Tongue (tissue), 2 donors: Measurements from ENCODE around the gene LAIR1. TPM values are rescaled to one million over a fixed set of nuclear protein-coding genes. Genes with fewer than 3 reads are reported as not detected.

Experiments
- DNase-seq: peaks from one replicate; pipeline ENCODE4 v3.0.0-alpha.2; 2015
- total RNA-seq: library from RNA; depleted of rRNA; stranded (reverse); fragments of >200 nt; gene quantifications from one replicate; pipeline ENCODE4 v1.2.3, GENCODE V29; 2014

Gene LAIR1
- total RNA-seq, 1 donor from 2014 or later, result 8.8 TPM

DNA sequence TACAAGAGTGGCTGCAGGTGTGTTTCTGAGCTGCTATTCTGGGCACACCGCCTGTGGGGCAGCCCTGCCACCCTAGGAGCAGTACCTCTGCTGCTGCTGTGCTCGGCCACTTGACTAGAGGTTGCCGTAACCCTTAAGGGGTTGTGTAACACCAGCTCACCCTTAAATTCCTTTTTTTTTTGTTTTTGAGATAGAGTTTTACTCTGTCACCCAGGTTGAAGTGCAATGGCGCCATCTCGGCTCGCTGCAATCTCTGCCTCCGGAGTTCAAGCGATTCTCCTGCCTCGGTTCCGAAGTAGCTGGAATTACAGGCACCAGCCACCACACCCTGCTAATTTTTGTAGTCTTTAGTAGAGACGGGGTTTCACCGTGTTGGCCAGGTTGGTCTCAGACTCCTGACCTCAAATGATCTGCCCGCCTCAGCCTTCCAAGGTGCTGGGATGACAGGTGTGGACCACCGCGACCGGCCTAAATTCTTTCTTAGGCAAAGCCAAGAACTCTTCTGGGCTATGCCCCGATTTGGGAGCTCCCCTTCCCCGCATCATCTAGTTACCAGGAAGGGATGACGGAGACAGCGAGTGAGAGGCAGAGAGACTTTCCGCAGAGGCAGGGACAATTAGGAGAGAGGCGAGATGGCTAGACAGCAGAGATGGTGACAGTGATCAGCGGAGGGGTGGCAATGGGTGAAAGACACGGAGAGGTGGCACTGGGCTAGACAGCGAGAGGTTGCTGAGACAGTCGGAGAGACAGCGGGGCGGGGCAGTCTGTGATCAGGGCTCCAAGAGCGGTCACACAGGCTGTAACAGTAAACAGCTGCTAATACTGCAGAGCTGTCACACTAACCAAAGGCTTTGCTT lies 47.4 kb downstream of the LAIR1 start:
- no peak for DNase-seq

DNA sequence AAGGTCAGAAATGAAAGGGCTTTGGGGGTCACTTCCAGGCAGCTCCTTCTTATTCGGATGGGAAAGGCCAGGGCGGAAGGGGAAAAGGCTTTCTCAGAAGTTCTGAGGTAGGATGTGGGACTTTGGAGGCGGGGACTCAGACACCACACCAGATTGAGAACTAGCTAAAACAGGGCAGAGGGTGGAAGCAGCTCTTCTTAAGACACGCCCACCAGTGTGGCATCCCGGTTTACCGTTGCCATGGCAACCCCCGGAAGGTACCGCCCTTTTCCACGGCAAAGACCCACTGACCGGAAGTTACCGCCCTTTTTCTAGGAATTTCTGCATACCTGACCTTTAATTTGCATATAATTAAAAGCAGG lies 48.0 kb downstream of the LAIR1 start:
- DNase-seq, result no peak

DNA sequence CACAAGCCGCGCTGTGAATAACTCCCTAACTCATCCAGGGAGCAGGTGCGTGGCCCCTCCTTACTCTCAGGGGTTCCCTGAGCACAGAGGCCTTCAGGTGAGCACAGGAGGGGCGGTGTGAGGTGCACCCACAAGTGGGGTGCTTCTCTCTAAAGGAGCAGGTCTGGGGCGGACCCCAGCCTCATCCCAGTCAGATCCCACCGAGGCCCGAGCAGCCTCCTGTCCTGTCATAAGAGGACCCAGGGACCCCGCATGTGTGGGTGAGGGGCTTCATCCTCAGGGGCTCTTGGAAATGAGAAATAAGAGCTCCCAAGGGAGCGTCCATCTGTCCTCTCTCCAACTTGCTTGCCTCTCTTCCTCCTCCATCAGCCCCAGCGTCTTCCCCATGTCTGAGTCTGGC lies 48.8 kb downstream of the LAIR1 start:
- no peak for DNase-seq

DNA sequence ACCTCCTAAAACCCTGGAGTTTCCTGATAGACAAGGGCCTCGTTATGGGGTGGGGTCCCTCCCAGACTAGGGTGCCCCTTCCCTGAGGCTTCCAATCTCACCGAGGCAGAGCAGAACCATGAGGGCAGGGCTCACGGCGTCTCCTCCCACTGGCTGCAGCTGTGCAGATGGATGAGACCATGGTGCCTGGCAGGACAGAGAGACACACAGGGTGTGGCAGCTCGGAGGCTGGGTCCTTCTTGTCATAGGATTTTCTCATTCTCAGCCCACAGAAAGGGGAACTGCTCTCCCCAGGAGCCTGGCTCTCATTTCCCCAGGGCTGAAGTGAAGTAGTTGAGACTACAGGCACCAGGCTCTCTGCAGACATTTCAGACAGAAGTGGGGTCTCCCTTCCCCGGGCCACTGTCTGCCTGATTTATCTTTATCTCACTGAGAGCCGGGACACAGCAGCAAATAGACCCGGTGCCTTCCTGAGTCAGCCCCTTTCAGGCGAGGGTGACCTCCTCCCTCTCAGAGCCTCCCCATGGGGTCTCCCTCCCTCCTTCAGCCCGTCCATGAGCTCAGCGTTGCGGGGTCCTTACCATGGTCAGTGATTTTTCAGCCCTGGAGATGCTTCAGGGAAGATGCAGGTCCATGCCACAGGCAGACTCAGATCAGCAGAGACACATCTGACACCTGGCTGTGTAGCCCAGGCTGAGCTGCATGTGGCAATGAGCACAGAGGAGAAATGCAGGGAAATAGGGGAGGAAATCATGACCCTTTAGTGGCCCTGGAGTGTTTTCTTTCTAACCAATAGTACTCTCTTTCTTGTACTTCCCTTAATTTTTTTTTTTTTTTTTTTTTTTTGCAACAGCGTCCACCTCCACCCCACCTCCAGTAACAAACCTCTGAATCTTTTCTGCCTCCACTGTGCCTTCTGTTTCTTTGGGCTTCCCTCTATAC lies 52.0 kb downstream of the LAIR1 start, which contains the start of gene LILRA5:
LILRA5 (minus strand) TSS at position 731 of the 942 bp plus-strand sequence; CDS start at position 584, 147 bp downstream.
- no peak for DNase-seq

DNA sequence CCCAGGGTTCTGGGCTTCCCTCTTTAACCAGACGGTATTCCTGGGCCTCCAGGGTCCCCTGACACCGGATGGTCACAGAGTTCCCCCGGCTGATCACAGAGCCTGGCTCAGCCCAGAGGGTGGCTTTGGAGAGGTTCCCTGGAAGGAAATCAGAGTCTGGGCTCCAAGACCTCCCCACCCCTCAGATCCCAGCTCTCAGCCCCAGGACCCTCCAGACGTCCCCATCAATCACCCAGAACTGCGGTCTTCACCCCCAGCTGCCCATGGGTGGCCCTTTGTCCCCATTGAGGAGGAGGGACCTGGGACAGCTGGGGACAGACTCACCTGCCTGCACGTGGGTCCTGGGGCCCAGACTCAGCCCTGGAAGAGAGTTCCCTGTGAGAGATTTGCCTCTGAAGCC lies 52.7 kb downstream of the LAIR1 start:
- no peak for DNase-seq

DNA sequence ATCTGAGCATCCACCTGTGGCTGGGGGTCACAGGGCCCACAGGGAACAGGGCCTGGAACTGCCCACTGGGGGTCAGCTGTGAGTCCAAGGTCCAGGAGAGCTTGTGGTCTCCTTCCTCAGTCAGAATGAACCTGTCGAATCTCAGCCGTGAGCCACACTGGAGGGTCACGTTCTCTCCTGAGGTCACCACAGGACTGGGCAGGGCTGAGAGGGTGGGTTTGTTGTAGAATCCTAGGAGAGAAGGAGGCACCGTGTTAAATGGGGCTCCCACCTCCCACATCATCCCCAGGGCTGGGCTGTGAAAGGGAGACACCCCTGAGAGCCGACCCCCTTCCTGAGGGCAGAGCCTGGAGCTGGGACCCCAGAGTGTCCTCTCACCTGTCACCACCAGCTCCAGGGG lies 53.2 kb downstream of the LAIR1 start:
- DNase-seq, result no peak

DNA sequence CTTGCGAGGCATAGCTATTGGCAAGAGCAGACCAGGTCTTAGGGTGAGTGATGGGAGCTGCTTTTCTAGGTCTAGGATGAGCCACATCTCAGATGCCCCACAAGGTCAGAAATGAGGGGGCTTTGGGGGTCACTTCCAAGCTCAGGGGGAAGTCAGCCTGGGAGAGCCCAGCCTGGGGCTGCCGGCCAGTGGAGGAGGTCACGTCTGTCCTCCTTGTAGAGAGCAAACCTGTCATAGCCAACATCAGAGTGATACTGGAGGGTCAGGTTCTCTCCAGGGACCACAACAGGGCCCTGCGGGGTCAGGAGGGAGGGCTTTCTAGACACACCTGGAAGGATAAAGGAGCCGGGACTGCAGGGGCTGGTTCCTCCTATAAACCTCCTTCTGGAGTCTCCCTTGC lies 54.2 kb downstream of the LAIR1 start:
- DNase-seq, result no peak

DNA sequence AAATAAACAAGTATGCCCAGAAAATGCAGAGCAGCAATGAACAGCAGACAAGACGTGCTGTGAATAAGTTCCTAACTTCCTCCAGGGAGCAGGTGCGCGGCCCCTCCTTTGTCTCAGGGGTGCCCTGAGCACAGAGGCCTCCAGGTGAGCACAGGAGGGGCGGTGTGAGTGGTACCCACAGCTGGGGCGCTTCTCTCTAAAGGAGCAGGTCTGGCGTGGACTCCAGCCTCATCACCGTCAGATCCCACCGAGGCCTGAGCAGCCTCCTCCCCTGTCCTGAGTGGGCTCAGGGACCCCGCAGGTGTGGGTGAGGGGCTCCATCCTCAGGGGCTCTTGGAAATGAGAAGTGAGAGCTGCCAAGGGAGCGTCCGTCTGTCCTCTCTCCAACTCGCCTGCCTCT lies 54.9 kb downstream of the LAIR1 start:
- no peak for DNase-seq

DNA sequence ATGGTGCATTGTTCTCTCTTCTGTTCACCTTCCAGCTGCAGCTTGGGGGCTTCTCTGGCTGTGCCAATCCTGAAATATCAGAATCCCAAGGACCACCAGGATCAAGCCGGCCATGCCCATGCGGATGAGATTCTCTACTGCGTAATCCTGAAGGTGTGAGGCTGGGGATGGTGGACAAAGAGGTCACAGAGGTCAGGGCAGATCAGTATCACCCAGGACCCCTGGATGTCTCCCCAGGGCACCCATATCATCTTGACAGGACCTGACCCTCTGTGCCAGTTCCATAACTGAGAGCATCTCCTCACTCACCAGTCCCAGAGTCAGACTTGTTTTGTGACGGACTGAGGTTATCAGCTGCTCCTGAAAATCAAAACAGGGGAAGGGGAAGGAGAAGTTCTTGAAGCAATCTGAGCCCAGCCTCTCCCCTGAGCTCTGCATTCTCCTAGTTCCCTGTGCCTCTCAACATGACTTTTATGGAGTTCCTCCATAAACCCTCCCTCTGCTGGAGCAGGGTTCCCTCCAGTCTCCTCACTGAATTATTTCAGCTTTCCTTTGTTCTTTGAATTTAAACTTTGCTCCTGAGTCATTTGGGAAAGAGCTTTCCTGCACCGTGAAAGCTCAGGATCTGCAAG lies 57.2 kb downstream of the LAIR1 start:
- no peak for DNase-seq

DNA sequence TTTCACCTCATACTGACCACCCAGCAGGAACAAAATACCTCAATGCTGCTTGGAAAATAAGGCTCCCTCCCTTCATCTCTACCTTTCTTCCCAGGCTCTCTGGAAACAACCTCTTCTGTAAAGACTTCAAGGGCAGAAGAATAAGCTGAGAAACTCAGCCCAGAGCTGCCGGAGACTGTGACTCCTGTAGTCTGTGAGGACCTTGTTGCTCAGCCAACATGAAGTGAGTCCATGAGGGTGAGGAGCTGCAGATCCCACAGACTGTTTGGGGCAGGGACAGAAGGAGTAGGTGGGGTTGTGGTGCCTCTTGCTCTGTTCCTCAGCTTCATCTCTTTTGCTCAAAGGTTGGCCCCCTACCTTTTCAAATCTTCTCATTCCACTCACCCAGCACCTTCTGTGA lies 59.6 kb downstream of the LAIR1 start:
- DNase-seq, result no peak

DNA sequence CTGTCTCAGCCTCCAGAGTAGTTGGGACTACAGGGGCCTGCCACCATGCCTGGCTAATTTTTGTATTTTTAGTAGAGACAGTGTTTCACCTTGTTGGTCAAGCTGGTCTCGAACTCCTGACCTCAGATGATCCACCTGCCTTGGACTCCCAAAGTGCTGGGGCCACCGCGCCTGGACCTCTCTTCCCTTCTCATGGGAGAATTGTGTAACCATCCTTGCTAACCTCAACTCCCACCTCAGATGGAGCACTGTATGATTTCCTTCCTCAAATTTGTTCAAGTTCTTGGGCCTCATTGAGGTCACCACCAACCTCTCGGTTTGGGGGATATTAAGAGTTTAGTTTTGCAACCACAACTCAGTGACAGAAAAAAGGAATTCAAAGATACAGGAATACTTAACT lies 62.5 kb downstream of the LAIR1 start:
- no peak for DNase-seq

Other genes starting within 250 kb of the LAIR1 start
- 8.7 TPM for gene TFPT, start 249.3 kb downstream of the LAIR1 start, total RNA-seq
- gene PRPF31, start 249.2 kb downstream of the LAIR1 start, total RNA-seq, result 44.9 TPM
- 16.3 TPM for gene CNOT3, start 227.2 kb downstream of the LAIR1 start, total RNA-seq
- 7.5 TPM for gene LENG1, start 205.2 kb downstream of the LAIR1 start, total RNA-seq
- 4.3 TPM for gene TMC4, start 191.8 kb downstream of the LAIR1 start, total RNA-seq
- gene MBOAT7, start 175.4 kb downstream of the LAIR1 start, total RNA-seq, result 12.0 TPM
- 46.5 TPM for gene TSEN34, start 173.6 kb downstream of the LAIR1 start, total RNA-seq
- gene RPS9, start 164.1 kb downstream of the LAIR1 start, total RNA-seq, result 1,569 TPM
- gene LILRB3, start 141.9 kb downstream of the LAIR1 start, total RNA-seq, result 3.0 TPM
- gene LILRA6, start 122.1 kb downstream of the LAIR1 start, total RNA-seq, result not detected
- 4.1 TPM for gene LILRB5, start 107.7 kb downstream of the LAIR1 start, total RNA-seq
- 0.72 TPM for gene LILRB2, start 83.8 kb downstream of the LAIR1 start, total RNA-seq
- gene LILRA5, start 51.8 kb downstream of the LAIR1 start, total RNA-seq, result not detected
- gene LILRA4, start 25.8 kb downstream of the LAIR1 start, total RNA-seq, result not detected
- 15.0 TPM for gene TTYH1, start 50.5 kb upstream of the LAIR1 start, total RNA-seq
- 38.4 TPM for gene LENG8, start 84.3 kb upstream of the LAIR1 start, total RNA-seq
- 3.6 TPM for gene LENG9, start 98.8 kb upstream of the LAIR1 start, total RNA-seq
- 24.5 TPM for gene CDC42EP5, start 108.4 kb upstream of the LAIR1 start, total RNA-seq
- not detected for gene LAIR2, start 137.9 kb upstream of the LAIR1 start, total RNA-seq
- not detected for gene LILRA2, start 208.9 kb upstream of the LAIR1 start, total RNA-seq
- gene LILRA1, start 228.7 kb upstream of the LAIR1 start, total RNA-seq, result 0.51 TPM